Vagina (tissue), 2 donors: ENCODE measurements around the gene MAP4K2. TPM values are rescaled to one million over a fixed set of nuclear protein-coding genes. Genes with fewer than 3 reads are reported as not detected.

ENCODE experiments used
- DNase-seq, 2 donors: peaks; one replicate each; pipeline ENCODE4 v3.0.0-alpha.2; 2017; ENCODE audit errors: extremely low spot score in 2 of 2
- H3K27ac ChIP-seq: fragments of 200-600 bp; sonication (generic); one replicate; pipeline ENCODE4 v1.5.1; 2019
- H3K27me3 ChIP-seq: fragments of 200-600 bp; sonication (generic); one replicate; pipeline ENCODE4 v1.5.1; 2019
- H3K36me3 ChIP-seq, 2 donors: fragments of 200-600 bp; sonication (generic); one replicate each; pipeline ENCODE4 v1.5.1; 2017 to 2019
- H3K4me1 ChIP-seq: fragments of 200-600 bp; sonication (generic); one replicate; pipeline ENCODE4 v1.5.1; 2019
- H3K4me3 ChIP-seq, 2 donors: fragments of 200-600 bp; sonication (generic); 1 replicate in 1 of 2; 2 replicates in 1 of 2; pipeline ENCODE4 v1.5.1; 2016 to 2019
- H3K9me3 ChIP-seq: fragments of 200-600 bp; sonication (generic); one replicate; pipeline ENCODE4 v1.5.1; 2019
- CTCF ChIP-seq, 3 experiments: fragments of 450-650 bp in 2 of 3; fragments of 200-600 bp in 1 of 3; sonication (generic) in 1 of 3; IDR thresholded peaks; one replicate each; pipeline ENCODE4 v1.5.1; 2017 to 2019; ENCODE audit warnings: antibody characterized with exemption in 3 of 3, mild to moderate bottlenecking in 2 of 3, moderate library complexity in 2 of 3
- POLR2A ChIP-seq, 2 donors: fragments of 450-650 bp; IDR thresholded peaks; one replicate each; pipeline ENCODE4 v1.6.1; 2017; ENCODE audit warnings: antibody characterized with exemption in 2 of 2, mild to moderate bottlenecking in 2 of 2, moderate library complexity in 2 of 2
- POLR2AphosphoS5 ChIP-seq, 2 donors: sonication (generic); formaldehyde crosslinking; IDR thresholded peaks; one replicate each; pipeline ENCODE4 v1.9.0; 2017; ENCODE audit warnings: antibody characterized with exemption in 2 of 2, mild to moderate bottlenecking in 2 of 2, low read depth in 1 of 2; ENCODE audit not compliant: insufficient read depth in 1 of 2
- intact Hi-C: fragments of 100-400 bp; cut with DNase I; formaldehyde crosslinking; loops from one replicate; pipeline ENCODE4 v1.15.1; 2023
- total RNA-seq: library from RNA; depleted of rRNA; stranded (reverse); fragments of >200 nt; gene quantifications from one replicate; pipeline ENCODE4 v1.2.3, GENCODE V29; 2016

The MAP4K2 gene
- total RNA-seq, 1 donor from 2014 or later: 20.6 TPM

GRCh38 chr11:64776425-64776824, 26.6 kb downstream of the MAP4K2 start:
- intact Hi-C loops: loop anchor here (5.0 kb wide), 1 partner anchor 34 kb away; the partner anchor contains the start of gene RASGRP2

GRCh38 chr11:64774144-64774543, 28.9 kb downstream of the MAP4K2 start:
- TF ChIP-seq CTCF (IDR thresholded peaks at IDR 0.05) (no peak), POLR2A (IDR thresholded peaks at IDR 0.05) (no peak), POLR2AphosphoS5 (IDR thresholded peaks at IDR 0.05; ENCODE audit: insufficient read depth in 1 of 2, low read depth in 1 of 2) (no peak)
- Histone ChIP-seq H3K27me3 (no peaks in the 10 kb centered on the region), H3K4me3 (no peak overlapping the region), H3K36me3 (peaks cover 7 to 73% of the 10 kb centered on the region in 2 donors), H3K4me1 (peaks cover 58% of the 10 kb centered on the region), H3K9me3 (no peaks in the 10 kb centered on the region), H3K27ac (no peak overlapping the region)
- intact Hi-C loops: no loop called here
- DNase-seq: no peak

More at GRCh38 chr11:64776425-64776824, 26.6 kb downstream of the MAP4K2 start:
- no peak for TF ChIP-seq CTCF (IDR thresholded peaks at IDR 0.05)
- no peak for TF ChIP-seq POLR2AphosphoS5 (IDR thresholded peaks at IDR 0.05; ENCODE audit: insufficient read depth in 1 of 2, low read depth in 1 of 2)
- TF ChIP-seq POLR2A (IDR thresholded peaks at IDR 0.05): no peak
- DNase-seq: no peak
- Histone ChIP-seq H3K4me1 (peaks cover 66% of the 10 kb centered on the region), H3K4me3 (peak overlapping the region; percentile 87 to 99), H3K27ac (no peak overlapping the region), H3K9me3 (no peaks in the 10 kb centered on the region), H3K27me3 (no peaks in the 10 kb centered on the region), H3K36me3 (peaks cover 0 to 50% of the 10 kb centered on the region in 2 donors)

GRCh38 chr11:64772303-64773018, 30.6 kb downstream of the MAP4K2 start:
- H3K27ac ChIP-seq: no peak overlapping the region
- H3K36me3 ChIP-seq: peaks cover 12 to 89% of the 10 kb centered on the region in 2 donors
- H3K27me3 ChIP-seq: no peaks in the 10 kb centered on the region

GRCh38 chr11:64771861-64772260, 31.2 kb downstream of the MAP4K2 start:
- no peak for DNase-seq
- peaks cover 52% of the 10 kb centered on the region for H3K4me1 ChIP-seq
- no peaks in the 10 kb centered on the region for H3K9me3 ChIP-seq
- peaks cover 12 to 95% of the 10 kb centered on the region in 2 donors for H3K36me3 ChIP-seq
- TF ChIP-seq POLR2A (IDR thresholded peaks at IDR 0.05): no peak
- TF ChIP-seq POLR2AphosphoS5 (IDR thresholded peaks at IDR 0.05; ENCODE audit: insufficient read depth in 1 of 2, low read depth in 1 of 2): no peak
- no peak for TF ChIP-seq CTCF (IDR thresholded peaks at IDR 0.05)
- no peak overlapping the region for H3K4me3 ChIP-seq
- intact Hi-C loops: no loop called here
- H3K27ac ChIP-seq: no peak overlapping the region
- H3K27me3 ChIP-seq: no peaks in the 10 kb centered on the region

More at GRCh38 chr11:64772303-64773018, 30.6 kb downstream of the MAP4K2 start:
- TF ChIP-seq POLR2A (IDR thresholded peaks at IDR 0.05): no peak
- no peak for TF ChIP-seq CTCF (IDR thresholded peaks at IDR 0.05)
- no peak for TF ChIP-seq POLR2AphosphoS5 (IDR thresholded peaks at IDR 0.05; ENCODE audit: insufficient read depth in 1 of 2, low read depth in 1 of 2)
- H3K4me1 ChIP-seq: peaks cover 57% of the 10 kb centered on the region
- no peaks in the 10 kb centered on the region for H3K9me3 ChIP-seq
- no peak for DNase-seq
- no peak overlapping the region for H3K4me3 ChIP-seq
- intact Hi-C loops: no loop called here

GRCh38 chr11:64770120-64770519, 32.9 kb downstream of the MAP4K2 start:
- Histone ChIP-seq H3K9me3 (no peaks in the 10 kb centered on the region), H3K27me3 (no peaks in the 10 kb centered on the region), H3K4me3 (no peak overlapping the region), H3K27ac (no peak overlapping the region), H3K36me3 (peaks cover 12 to 98% of the 10 kb centered on the region in 2 donors), H3K4me1 (peaks cover 38% of the 10 kb centered on the region)
- TF ChIP-seq POLR2AphosphoS5 (IDR thresholded peaks at IDR 0.05; ENCODE audit: insufficient read depth in 1 of 2, low read depth in 1 of 2): no peak
- no peak for TF ChIP-seq POLR2A (IDR thresholded peaks at IDR 0.05)
- no peak for TF ChIP-seq CTCF (IDR thresholded peaks at IDR 0.05)
- intact Hi-C loops: no loop called here
- no peak for DNase-seq
